WTC11 (cell line): ENCODE measurements around the gene NR3C1. TPM values are rescaled to one million over a fixed set of nuclear protein-coding genes. Genes with fewer than 3 reads are reported as not detected.

ENCODE experiments used
- ATAC-seq: fragments of 200-7000 bp; cut with Tn5 transposase; 2 replicates; pipeline ENCODE4 v1.10.0; 2021; ENCODE audit warnings: mild to moderate bottlenecking, moderate library complexity
- CTCF ChIA-PET: fragments of 300-600 bp; sonication (Branson Sonifier 250); formaldehyde crosslinking; loops from one replicate; lab custom pipeline; 2021; ENCODE audit warnings: antibody characterized with exemption; lab: Charles Lee
- POLR2A ChIA-PET: fragments of 350-600 bp; sonication (Branson Sonifier 250); formaldehyde crosslinking; loops from one replicate; lab custom pipeline; 2021; ENCODE audit warnings: antibody characterized with exemption; lab: Charles Lee
- DNase-seq: peaks from one replicate; pipeline ENCODE4 v3.0.0; 2021; ENCODE audit warnings: low spot score
- H3K27ac Mint-ChIP-seq: 2 replicates; pipeline ENCODE4 v1.8.0; 2021; ENCODE audit warnings: mixed read lengths
- H3K27me3 Mint-ChIP-seq: 2 replicates; pipeline ENCODE4 v1.8.0; 2021; ENCODE audit warnings: low read depth, mild to moderate bottlenecking, moderate library complexity, mixed read lengths
- H3K36me3 Mint-ChIP-seq: 2 replicates; pipeline ENCODE4 v1.8.0; 2021; ENCODE audit warnings: mixed read lengths
- H3K4me1 Mint-ChIP-seq: 2 replicates; pipeline ENCODE4 v1.8.0; 2022; ENCODE audit warnings: mixed read lengths
- H3K4me3 Mint-ChIP-seq: 2 replicates; pipeline ENCODE4 v1.8.0; 2021; ENCODE audit warnings: mild to moderate bottlenecking, moderate library complexity, mixed read lengths
- H3K9me3 Mint-ChIP-seq: 2 replicates; pipeline ENCODE4 v1.8.0; 2021; ENCODE audit warnings: mixed read lengths
- EMX1 ChIP-seq: fragments of 250-450 bp; sonication (Bioruptor Pico); IDR thresholded peaks from 2 replicates; pipeline ENCODE4 v1.8.0; 2021; ENCODE audit warnings: mild to moderate bottlenecking
- GABPB1 ChIP-seq: sonication (generic); formaldehyde crosslinking; IDR thresholded peaks from 2 replicates; pipeline ENCODE4 v1.8.1; 2023; ENCODE audit warnings: mild to moderate bottlenecking, missing genetic modification reagents
- HMGA2 ChIP-seq: fragments of 250-450 bp; sonication (Bioruptor Pico); IDR thresholded peaks from 2 replicates; pipeline ENCODE4 v1.4.0; 2021; ENCODE audit warnings: mild to moderate bottlenecking, moderate library complexity
- KAT7 ChIP-seq: sonication (generic); formaldehyde crosslinking; IDR thresholded peaks from 2 replicates; pipeline ENCODE4 v1.8.1; 2023; ENCODE audit warnings: missing genetic modification reagents, mild to moderate bottlenecking, borderline replicate concordance
- SMAD3 ChIP-seq: sonication (generic); formaldehyde crosslinking; IDR thresholded peaks from 2 replicates; pipeline ENCODE4 v1.8.0; 2022; ENCODE audit warnings: missing genetic modification reagents, mild to moderate bottlenecking, borderline replicate concordance
- TP53 ChIP-seq: sonication (generic); formaldehyde crosslinking; IDR thresholded peaks from 2 replicates; pipeline ENCODE4 v1.8.1; 2023; ENCODE audit warnings: mild to moderate bottlenecking, missing genetic modification reagents
- ZNF219 ChIP-seq: sonication (generic); formaldehyde crosslinking; IDR thresholded peaks from 2 replicates; pipeline ENCODE4 v1.8.0; 2023; ENCODE audit warnings: missing genetic modification reagents, mild to moderate bottlenecking, borderline replicate concordance
- ZNF232 ChIP-seq: sonication (generic); formaldehyde crosslinking; IDR thresholded peaks from 2 replicates; pipeline ENCODE4 v1.8.0; 2022; ENCODE audit warnings: mild to moderate bottlenecking, missing genetic modification reagents
- total RNA-seq: library from RNA; stranded (reverse); gene quantifications from 3 replicates; pipeline ENCODE4 v1.2.3, GENCODE V29; 2021
- TF ChIP-seq, protein P1 (sequence below): sonication (generic); formaldehyde crosslinking; IDR thresholded peaks from 2 replicates; pipeline ENCODE4 v1.8.1; 2022; ENCODE audit warnings: mild to moderate bottlenecking, missing genetic modification reagents, moderate library complexity, borderline replicate concordance
- TF ChIP-seq, protein P2 (sequence below): sonication (generic); formaldehyde crosslinking; IDR thresholded peaks from 2 replicates; pipeline ENCODE4 v1.8.1; 2023; ENCODE audit warnings: mild to moderate bottlenecking, missing genetic modification reagents
- TF ChIP-seq, protein P3 (sequence below): fragments of 250-450 bp; sonication (Bioruptor Pico); IDR thresholded peaks from 2 replicates; pipeline ENCODE4 v1.8.0; 2021; ENCODE audit warnings: mild to moderate bottlenecking
- TF ChIP-seq, protein P4 (sequence below): sonication (generic); formaldehyde crosslinking; IDR thresholded peaks from 2 replicates; pipeline ENCODE4 v1.8.0; 2022; ENCODE audit warnings: mild to moderate bottlenecking, missing genetic modification reagents
- TF ChIP-seq, protein P5 (sequence below): sonication (generic); formaldehyde crosslinking; IDR thresholded peaks from 2 replicates; pipeline ENCODE4 v1.8.1; 2022; ENCODE audit warnings: low read depth, mild to moderate bottlenecking, moderate library complexity, missing genetic modification reagents, borderline replicate concordance
- TF ChIP-seq, protein P6 (sequence below): sonication (generic); formaldehyde crosslinking; IDR thresholded peaks from 2 replicates; pipeline ENCODE4 v1.8.1; 2022; ENCODE audit warnings: low read depth, missing genetic modification reagents, borderline replicate concordance
- TF ChIP-seq, protein P7 (sequence below): fragments of 250-450 bp; sonication (Bioruptor Pico); IDR thresholded peaks from 2 replicates; pipeline ENCODE4 v2.1.2; 2022; ENCODE audit warnings: mild to moderate bottlenecking, moderate library complexity
- TF ChIP-seq, protein P8 (sequence below): sonication (generic); formaldehyde crosslinking; IDR thresholded peaks from 2 replicates; pipeline ENCODE4 v1.8.0; 2022; ENCODE audit warnings: missing genetic modification reagents

Gene NR3C1
- total RNA-seq, 1 experiment from 2014 or later, result 15.0 TPM

DNA sequence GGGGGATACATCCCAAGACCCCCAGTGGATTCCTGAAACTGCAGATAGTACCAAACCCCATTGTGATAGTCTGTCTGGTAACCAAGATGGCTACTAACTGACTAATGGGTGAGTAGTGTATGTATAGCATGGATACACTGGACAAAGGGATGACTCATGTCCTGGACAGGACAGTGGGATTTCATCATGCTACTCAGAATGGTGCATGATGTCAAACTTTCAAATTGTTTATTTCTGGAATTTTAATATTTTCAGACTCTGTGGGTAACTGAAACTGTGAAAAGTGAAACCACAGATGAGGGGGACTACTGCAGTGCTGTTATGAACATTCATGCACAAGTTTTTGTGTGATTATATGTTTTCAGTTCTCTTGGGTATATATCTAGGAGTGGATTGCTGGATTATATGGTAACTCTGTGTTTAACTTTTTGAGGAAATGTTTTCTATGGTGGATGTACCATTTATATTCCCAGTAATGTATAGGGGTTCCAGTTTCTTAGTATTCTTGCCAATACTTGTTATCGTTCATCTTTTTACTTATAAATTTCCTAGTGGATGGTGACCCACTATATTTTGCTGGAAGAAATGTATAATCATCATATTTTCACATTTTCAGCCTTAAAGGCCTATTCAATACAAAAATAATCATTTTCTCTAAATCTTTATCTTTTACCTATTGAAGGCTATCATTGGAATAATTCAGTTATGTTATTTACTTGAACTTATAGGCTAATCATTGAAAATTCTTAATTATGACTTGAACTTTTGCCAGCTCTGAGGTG is 140.9 kb downstream of the NR3C1 start:
- Mint-ChIP-seq H3K9me3 (peaks cover 22% of the 10 kb centered on the region), H3K27me3 (no peaks in the 10 kb centered on the region), H3K4me1 (peaks cover 3% of the 10 kb centered on the region; the same call in 1 of the 2 replicates), H3K36me3 (peaks cover 18% of the 10 kb centered on the region), H3K27ac (no peak overlapping the region), H3K4me3 (no peak overlapping the region)
- DNase-seq, result no peak
- TF ChIP-seq, protein P1, sequence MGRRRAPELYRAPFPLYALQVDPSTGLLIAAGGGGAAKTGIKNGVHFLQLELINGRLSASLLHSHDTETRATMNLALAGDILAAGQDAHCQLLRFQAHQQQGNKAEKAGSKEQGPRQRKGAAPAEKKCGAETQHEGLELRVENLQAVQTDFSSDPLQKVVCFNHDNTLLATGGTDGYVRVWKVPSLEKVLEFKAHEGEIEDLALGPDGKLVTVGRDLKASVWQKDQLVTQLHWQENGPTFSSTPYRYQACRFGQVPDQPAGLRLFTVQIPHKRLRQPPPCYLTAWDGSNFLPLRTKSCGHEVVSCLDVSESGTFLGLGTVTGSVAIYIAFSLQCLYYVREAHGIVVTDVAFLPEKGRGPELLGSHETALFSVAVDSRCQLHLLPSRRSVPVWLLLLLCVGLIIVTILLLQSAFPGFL (CRISPR knock-in tag), result no peak
- peak; percentile 65 for TF ChIP-seq GABPB1
- ChIA-PET CTCF (no interaction called here), POLR2A (no interaction called here)
- ATAC-seq, result no peak

DNA sequence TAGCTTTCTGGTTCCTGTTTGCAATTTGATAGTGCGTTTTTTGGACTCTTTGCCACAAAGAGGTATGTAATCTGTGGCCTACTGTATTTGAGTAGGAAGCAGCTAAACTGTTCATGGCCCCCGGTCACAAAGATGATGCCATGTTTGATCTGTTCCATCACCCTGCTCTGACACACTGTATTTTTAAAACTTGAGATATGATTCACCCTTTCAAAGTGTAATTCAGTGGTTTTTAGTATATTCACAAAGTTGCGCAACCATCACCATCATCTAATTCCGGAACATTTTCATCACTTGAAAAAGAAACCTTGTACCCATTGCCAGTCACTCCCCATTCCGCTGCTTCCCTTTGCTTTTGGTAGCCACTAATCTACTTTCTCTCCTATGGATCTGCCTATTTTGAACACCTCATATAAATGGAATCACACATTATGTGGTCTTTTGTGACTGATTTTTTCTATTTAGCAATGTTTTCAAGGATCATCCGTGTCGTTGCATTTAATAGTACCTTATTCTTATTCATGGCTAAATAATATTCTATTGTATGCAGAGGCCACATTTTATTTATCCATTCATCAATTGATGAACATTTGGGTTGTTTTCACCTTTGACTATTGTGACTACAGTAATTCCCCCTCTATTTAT is 141.6 kb downstream of the NR3C1 start:
- Mint-ChIP-seq H3K27ac (no peak overlapping the region), H3K9me3 (peaks cover 15% of the 10 kb centered on the region), H3K27me3 (no peaks in the 10 kb centered on the region), H3K36me3 (peaks cover 12% of the 10 kb centered on the region), H3K4me1 (peaks cover 3% of the 10 kb centered on the region; the same call in 1 of the 2 replicates), H3K4me3 (no peak overlapping the region)
- DNase-seq (no peak), ATAC-seq (no peak)
- TF ChIP-seq GABPB1 (no peak), EMX1 (CRISPR knock-in tag) (no peak), TP53 (no peak), ZNF232 (CRISPR knock-in tag) (no peak)
- TF ChIP-seq, protein P2, sequence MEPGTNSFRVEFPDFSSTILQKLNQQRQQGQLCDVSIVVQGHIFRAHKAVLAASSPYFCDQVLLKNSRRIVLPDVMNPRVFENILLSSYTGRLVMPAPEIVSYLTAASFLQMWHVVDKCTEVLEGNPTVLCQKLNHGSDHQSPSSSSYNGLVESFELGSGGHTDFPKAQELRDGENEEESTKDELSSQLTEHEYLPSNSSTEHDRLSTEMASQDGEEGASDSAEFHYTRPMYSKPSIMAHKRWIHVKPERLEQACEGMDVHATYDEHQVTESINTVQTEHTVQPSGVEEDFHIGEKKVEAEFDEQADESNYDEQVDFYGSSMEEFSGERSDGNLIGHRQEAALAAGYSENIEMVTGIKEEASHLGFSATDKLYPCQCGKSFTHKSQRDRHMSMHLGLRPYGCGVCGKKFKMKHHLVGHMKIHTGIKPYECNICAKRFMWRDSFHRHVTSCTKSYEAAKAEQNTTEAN, result no peak
- TF ChIP-seq, protein P3, sequence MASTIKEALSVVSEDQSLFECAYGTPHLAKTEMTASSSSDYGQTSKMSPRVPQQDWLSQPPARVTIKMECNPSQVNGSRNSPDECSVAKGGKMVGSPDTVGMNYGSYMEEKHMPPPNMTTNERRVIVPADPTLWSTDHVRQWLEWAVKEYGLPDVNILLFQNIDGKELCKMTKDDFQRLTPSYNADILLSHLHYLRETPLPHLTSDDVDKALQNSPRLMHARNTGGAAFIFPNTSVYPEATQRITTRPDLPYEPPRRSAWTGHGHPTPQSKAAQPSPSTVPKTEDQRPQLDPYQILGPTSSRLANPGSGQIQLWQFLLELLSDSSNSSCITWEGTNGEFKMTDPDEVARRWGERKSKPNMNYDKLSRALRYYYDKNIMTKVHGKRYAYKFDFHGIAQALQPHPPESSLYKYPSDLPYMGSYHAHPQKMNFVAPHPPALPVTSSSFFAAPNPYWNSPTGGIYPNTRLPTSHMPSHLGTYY (CRISPR knock-in tag), result no peak
- POLR2A ChIA-PET, result no interaction called here
- CTCF ChIA-PET, result no interaction called here

DNA sequence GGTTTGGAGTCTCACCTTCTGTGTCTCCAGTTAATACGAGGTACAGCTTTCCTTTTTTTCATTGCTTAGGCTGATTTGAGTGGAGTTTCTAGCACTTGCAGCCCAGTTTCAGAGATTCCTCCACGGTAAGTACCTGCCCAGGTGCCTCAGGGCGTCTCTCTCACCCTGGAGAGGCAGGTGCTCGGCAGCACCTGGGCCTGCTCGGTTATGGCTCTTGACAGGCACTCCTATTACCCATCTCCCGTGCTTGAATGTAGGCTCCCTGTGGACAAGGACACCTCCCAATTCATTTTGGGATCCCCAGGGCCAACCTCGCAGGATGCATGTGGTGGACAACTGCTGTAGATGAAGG is 144.3 kb downstream of the NR3C1 start:
- Mint-ChIP-seq H3K4me1 (peaks cover 3% of the 10 kb centered on the region; the same call in 1 of the 2 replicates), H3K27ac (no peak overlapping the region), H3K27me3 (no peaks in the 10 kb centered on the region), H3K36me3 (no peaks in the 10 kb centered on the region), H3K4me3 (no peak overlapping the region), H3K9me3 (no peaks in the 10 kb centered on the region)
- ChIA-PET POLR2A (no interaction called here), CTCF (no interaction called here)
- ATAC-seq (no peak), DNase-seq (no peak)
- TF ChIP-seq, protein P4, sequence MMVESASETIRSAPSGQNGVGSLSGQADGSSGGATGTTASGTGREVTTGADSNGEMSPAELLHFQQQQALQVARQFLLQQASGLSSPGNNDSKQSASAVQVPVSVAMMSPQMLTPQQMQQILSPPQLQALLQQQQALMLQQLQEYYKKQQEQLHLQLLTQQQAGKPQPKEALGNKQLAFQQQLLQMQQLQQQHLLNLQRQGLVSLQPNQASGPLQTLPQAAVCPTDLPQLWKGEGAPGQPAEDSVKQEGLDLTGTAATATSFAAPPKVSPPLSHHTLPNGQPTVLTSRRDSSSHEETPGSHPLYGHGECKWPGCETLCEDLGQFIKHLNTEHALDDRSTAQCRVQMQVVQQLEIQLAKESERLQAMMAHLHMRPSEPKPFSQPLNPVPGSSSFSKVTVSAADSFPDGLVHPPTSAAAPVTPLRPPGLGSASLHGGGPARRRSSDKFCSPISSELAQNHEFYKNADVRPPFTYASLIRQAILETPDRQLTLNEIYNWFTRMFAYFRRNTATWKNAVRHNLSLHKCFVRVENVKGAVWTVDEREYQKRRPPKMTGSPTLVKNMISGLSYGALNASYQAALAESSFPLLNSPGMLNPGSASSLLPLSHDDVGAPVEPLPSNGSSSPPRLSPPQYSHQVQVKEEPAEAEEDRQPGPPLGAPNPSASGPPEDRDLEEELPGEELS (CRISPR knock-in tag), result no peak
- TF ChIP-seq TP53 (no peak), SMAD3 (CRISPR knock-in tag) (no peak), ZNF219 (no peak), HMGA2 (CRISPR knock-in tag) (no peak), KAT7 (CRISPR knock-in tag) (no peak)
- TF ChIP-seq, protein P5, sequence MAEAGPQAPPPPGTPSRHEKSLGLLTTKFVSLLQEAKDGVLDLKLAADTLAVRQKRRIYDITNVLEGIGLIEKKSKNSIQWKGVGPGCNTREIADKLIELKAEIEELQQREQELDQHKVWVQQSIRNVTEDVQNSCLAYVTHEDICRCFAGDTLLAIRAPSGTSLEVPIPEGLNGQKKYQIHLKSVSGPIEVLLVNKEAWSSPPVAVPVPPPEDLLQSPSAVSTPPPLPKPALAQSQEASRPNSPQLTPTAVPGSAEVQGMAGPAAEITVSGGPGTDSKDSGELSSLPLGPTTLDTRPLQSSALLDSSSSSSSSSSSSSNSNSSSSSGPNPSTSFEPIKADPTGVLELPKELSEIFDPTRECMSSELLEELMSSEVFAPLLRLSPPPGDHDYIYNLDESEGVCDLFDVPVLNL (CRISPR knock-in tag), result no peak
- TF ChIP-seq, protein P6, sequence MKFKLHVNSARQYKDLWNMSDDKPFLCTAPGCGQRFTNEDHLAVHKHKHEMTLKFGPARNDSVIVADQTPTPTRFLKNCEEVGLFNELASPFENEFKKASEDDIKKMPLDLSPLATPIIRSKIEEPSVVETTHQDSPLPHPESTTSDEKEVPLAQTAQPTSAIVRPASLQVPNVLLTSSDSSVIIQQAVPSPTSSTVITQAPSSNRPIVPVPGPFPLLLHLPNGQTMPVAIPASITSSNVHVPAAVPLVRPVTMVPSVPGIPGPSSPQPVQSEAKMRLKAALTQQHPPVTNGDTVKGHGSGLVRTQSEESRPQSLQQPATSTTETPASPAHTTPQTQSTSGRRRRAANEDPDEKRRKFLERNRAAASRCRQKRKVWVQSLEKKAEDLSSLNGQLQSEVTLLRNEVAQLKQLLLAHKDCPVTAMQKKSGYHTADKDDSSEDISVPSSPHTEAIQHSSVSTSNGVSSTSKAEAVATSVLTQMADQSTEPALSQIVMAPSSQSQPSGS (CRISPR knock-in tag), result no peak
- TF ChIP-seq, protein P7, sequence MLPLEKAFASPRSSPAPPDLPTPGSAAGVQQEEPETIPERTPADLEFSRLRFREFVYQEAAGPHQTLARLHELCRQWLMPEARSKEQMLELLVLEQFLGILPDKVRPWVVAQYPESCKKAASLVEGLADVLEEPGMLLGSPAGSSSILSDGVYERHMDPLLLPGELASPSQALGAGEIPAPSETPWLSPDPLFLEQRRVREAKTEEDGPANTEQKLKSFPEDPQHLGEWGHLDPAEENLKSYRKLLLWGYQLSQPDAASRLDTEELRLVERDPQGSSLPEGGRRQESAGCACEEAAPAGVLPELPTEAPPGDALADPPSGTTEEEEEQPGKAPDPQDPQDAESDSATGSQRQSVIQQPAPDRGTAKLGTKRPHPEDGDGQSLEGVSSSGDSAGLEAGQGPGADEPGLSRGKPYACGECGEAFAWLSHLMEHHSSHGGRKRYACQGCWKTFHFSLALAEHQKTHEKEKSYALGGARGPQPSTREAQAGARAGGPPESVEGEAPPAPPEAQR (CRISPR knock-in tag), result no peak
- TF ChIP-seq, protein P8, sequence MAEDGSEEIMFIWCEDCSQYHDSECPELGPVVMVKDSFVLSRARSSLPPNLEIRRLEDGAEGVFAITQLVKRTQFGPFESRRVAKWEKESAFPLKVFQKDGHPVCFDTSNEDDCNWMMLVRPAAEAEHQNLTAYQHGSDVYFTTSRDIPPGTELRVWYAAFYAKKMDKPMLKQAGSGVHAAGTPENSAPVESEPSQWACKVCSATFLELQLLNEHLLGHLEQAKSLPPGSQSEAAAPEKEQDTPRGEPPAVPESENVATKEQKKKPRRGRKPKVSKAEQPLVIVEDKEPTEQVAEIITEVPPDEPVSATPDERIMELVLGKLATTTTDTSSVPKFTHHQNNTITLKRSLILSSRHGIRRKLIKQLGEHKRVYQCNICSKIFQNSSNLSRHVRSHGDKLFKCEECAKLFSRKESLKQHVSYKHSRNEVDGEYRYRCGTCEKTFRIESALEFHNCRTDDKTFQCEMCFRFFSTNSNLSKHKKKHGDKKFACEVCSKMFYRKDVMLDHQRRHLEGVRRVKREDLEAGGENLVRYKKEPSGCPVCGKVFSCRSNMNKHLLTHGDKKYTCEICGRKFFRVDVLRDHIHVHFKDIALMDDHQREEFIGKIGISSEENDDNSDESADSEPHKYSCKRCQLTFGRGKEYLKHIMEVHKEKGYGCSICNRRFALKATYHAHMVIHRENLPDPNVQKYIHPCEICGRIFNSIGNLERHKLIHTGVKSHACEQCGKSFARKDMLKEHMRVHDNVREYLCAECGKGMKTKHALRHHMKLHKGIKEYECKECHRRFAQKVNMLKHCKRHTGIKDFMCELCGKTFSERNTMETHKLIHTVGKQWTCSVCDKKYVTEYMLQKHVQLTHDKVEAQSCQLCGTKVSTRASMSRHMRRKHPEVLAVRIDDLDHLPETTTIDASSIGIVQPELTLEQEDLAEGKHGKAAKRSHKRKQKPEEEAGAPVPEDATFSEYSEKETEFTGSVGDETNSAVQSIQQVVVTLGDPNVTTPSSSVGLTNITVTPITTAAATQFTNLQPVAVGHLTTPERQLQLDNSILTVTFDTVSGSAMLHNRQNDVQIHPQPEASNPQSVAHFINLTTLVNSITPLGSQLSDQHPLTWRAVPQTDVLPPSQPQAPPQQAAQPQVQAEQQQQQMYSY (CRISPR knock-in tag), result no peak
